GM21723 (cell line): ENCODE data around the gene B4GAT1.
"Not testable (repeated sequence)": the region's sequence is repeated elsewhere in the genome, so short reads cannot be mapped to it uniquely, and the experiment has no call there.

Source experiments
- ATAC-seq: cut with Tn5 transposase; IDR thresholded peaks from one replicate; pipeline ENCODE4 v1.9.1; 2021; ENCODE audit warnings: mild to moderate bottlenecking, moderate library complexity; ENCODE audit not compliant: unreplicated experiment

The B4GAT1 gene

DNA sequence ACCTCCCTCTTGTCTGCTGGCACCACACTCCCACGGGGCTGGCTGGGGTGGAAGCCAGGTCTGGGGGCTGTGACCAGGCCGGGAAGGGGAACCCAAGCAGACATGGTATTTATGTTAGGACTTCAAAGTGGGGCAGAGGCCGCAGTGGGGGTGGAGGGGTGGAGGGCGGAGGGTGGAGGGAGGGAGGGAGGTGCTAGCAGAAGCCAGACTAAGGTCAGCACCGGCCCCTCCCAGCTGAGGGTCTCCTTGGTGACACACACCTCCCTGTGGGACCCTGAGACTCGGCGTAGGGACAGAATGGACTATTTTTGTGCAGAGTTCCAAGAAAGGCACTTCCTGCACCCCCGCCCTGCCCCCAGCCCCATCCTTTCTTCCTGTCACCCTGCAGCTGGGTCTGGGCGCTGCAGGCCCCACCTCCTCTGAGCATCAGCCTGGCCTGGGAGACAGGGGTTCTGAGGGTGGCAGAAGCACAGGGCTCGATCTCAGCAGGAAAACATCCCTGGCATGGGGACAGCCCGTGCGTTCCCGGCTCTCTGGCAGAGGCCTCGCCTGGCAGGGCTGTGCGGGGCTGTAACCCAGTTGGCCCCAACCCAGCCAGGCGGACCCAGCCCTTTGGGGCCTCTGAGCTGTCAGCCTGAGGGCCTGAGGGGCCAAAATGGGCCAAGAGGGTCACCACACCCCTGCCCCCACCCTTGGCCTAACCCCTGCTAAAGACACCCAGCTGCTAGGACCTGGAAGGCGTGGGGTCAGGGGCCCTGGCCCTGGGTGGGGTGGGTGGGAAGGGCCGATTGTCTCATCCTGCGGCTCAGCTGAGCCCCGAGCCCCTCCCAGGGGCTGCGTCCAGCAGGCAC is 20.9 kb downstream of the B4GAT1 start:
- ATAC-seq: no peak

DNA sequence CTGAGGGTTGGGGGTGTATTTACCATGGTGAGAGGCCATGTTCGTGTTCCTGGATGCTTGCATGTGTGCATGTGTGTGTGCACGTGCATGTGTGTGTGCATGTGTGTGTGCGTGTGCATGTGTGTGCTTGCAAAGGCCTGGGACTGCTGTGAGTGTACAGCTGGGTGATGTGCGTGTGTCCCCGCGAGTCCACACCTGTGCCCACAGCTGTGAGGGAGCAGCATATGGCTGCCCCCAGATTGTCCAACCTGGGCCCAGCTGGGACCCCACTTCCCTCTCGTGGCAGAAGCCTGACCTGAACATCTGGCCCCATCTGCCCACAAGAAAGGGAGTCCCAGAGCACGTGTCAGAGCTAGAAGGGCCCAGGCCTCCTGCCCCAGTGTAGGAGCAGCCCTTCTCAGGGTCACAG is 22.2 kb downstream of the B4GAT1 start:
- no peak for ATAC-seq

DNA sequence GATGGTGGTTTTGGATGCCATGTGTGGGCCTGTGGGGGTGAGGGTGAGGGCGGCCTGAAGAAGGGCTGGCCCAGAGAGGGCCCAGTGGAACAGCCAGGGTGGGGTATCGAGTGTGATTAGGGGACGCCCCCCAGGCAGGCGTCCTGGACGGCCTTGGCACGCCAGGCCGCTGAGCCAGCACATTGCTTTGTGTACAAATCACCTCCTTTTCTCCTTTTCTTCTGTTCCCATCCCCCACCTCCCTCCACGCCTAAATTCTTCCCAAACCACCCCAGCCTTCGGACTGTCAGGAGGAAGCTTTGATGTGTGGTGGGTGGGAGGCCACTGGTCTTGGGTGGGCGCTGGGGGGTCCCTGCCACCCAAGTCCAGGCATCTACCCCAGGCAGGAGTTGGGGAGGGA is 22.8 kb downstream of the B4GAT1 start:
- ATAC-seq: no peak

DNA sequence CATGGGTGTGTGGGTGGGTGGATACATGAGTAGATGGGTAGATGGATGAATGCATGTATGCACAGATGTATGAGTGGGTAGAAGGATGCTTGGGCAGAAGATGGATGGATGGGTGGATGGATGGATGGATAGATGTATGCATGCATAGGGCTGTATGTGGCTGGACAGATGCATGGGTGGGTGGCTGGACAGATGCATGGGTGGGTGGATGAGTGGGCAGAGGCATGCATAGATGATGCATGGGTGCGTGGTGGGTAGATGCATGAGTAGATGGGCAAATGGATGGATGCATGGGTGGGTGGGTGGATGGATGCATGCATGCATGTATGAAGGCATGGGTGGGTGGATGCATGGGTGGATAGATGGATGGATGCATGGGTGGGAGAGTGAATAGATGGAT is 23.7 kb downstream of the B4GAT1 start:
- no peak for ATAC-seq

DNA sequence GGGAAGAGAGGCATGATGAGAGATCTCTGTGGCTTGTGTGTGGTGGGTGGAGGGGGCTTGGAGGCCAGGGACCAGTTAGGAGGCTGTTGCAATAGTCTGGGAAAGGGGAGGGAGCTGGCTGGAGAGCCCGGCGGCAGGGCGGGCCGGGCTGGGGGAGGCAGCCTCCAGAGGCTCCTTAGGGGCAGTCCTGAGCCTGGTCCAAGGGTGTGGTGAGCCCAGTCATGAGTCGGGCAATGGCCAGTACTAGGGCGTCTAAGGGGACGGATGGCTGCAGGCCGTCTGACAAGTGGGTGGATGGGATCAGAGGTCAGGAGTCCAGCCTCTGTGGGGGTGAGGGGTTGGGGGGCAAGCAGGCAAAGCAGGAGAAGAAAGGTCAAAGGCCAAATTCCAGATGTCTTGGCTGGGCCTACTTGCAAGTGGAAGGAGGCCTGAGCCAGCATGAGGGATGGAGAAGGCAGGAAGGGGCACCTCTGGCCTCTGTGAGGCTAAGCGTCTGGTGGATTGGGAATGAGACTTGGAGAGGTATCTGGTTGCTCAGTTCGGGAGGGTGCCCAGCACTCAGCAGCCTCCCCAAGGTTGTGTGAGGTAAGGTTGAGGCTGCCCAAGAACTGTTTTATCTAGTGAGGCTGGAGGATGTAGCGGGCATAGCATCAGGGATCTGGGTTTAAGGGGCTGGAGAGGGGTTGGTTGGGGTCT is 24.5 kb downstream of the B4GAT1 start:
- ATAC-seq: no peak

DNA sequence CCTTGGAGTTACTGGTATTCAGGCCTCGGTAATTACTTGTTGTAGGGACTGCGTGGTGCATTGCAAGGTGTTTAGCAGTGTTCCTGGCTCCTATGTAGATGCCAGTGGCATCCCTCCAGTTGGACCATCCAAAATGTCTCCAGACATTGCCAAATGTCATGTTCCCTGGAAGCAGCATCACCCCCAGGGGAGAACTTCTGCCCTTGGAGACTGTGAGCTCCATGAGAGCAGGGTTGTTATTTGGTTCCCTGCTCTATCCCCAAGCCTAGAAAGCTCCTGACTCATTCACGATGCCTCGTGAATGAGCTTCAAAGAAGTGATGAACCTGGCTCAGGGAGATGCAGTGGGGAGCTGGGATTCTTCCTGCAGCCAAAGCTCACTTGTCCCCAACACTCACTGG is 25.8 kb downstream of the B4GAT1 start:
- no peak for ATAC-seq

DNA sequence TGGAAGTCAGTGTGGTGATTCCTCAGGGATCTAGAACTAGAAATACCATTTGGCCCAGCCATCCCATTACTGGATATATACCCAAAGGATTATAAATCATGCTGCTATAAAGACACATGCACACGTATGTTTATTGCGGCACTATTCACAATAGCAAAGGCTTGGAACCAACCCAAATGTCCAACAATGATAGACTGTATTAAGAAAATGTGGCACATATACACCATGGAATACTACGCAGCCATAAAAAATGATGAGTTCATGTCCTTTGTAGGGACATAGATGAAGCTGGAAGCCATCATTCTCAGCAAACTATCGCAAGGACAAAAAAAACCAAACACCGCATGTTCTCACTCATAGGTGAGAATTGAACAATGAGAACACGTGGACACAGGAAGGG is 26.7 kb downstream of the B4GAT1 start:
- not testable (repeated sequence) for ATAC-seq

DNA sequence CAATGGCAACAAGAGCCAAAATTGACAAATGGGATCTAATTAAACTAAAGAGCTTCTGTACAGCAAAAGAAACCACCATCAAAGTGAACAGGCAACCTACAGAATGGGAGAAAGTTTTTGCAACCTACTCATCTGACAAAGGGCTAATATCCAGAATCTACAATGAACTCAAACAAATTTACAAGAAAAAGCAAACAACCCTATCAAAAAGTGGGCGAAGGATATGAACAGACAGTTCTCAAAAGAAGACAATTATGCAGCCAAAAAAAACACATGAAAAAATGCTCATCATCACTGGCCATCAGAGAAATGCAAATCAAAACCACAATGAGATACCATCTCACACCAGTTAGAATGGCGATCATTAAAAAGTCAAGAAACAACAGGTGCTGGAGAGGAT is 27.1 kb downstream of the B4GAT1 start:
- not testable (repeated sequence) for ATAC-seq

DNA sequence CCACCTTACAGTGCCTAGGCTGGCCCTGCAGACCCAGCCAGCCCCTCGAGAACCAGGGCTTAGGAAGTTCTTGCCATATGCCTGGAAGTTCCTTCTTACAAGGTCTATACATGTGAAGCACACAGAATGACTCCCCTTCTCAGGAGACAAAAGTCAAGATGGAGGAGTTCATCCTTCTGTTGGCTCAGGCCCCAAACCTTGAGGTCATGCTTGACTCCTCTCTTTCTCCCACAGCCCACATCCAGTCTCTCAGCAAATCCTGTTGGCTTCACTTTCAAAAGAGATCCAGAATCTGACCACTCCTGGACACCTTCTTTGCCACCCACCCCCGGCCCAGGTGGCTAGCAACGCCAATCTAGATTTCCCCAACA is 28.8 kb downstream of the B4GAT1 start:
- ATAC-seq: no peak

DNA sequence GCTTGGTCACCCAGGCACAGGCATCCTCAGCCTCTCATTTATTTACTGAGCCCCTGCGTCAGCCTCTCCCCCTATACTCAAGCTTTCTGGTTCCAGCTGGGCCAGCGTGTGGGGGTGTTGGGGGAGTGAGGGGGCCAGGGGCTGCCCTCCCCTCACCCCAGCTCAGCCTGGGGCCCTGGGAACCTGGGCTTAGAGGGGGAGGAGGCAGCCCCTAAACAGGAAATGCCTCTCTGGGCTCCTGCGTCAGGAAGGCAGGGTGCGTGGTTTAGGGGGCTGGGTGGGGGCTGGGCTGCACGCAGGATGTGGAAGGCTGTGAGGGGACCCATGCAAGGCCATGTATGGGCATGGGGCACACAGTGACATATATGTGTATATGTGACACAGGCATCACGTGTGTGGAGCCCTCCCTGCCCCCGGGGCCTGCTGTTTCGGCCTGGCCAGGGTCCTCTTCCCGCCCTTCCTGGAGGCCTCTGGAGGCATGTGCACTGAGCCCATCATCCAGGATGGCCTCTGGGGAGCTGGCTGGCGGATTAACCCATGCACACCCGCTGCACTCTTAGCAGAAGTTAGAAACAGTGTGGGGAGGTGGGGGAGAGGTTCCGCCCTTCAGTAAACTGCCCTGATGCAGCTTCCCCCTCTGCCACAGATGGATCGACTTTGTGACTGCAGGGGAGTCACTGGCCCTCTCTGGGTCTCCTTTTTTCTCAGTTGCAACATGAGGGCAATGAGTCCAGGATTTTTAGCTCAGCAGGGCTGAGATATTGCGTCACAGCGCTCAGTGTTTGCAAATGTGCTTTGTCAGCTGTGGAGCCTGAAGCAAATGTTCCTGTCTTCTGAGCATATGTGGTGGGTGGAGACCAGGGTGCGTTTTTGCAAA is 29.5 kb downstream of the B4GAT1 start:
- ATAC-seq: no peak

DNA sequence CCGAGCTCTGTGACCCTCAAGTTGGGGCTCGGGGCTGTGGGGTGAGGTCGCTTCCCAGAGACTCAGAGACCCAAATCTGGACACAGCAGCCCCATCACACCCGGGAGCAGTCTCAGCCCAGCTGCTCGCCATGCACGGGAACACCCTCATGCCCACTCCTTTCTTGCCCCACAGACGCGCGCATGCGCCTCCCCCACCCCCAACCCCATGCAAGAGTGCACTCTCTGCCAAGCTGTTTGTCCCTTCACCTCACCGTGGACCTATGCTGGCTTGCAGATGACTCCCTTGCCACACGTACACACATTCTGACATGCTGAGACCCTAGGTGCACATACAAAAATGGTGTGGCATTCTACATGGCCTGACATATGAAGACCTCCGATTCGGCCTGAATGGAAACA is 30.1 kb downstream of the B4GAT1 start:
- ATAC-seq: no peak

DNA sequence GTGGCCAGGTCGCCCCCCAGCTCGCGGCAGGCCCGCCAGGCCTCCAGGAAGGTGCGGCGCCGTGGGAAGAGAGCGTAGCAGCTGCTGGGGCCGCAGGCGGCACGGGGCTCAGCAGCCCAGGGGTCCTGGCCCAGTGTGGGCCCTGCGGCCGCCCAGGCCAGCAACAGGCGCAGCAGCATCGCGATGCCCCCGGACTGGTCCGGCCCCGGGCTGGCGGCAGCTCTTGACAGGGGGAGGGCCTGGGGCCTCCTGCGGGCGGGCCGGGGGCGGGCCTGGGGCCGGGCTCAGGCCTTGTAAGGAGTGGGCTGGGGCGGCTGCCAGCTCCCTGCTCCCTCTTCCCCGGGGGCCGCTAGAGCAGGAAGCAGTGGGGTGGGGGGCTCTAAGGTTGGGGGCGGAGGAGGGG is 30.6 kb downstream of the B4GAT1 start, which contains the start of gene CD248:
CD248 (minus strand) TSS at position 196 of the 403 bp plus-strand sequence; CDS start at position 179, 17 bp downstream.
- no peak for ATAC-seq

DNA sequence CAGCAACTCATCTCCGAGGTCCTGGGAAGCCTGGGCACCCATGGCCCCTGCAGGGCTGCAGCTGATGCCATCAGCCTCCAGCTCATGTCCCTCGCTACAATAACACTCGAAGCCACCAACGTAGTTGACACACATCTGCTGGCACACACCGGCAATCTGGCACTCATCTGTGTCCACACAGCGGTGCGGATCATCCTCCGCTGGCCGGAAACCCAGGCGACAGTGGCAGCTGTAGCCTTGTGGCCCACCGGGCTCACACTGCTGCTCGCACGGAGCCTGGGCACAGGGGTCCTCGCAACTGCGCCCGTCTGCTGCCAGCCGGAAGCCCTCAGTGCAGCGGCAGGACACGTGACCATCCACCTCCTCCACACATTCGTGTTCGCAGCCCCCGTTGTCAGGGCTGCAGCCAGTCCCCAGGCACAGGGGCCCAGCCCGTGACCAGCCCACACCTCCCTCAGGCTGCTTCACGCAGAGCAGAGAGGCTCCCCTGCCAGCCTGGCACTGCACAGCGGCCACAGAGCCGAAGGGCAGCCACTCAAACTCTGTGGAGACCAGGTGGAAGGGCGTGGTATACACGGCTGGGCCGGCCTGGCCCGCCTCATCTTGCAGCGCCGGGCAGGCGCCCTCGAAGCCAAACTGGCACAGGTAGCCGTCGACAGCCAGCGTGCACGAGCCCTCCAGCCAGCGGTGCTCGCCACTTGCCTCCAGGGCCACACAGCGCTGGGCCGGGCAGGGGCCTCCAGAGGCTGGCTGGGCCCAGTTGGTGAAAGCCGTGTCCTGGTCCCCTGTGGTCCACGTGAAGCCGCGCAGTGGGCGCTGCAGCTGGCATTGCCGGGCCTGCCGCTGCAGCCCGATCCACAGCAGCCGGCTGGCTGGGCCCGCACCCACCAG is 31.3 kb downstream of the B4GAT1 start:
- no peak for ATAC-seq

DNA sequence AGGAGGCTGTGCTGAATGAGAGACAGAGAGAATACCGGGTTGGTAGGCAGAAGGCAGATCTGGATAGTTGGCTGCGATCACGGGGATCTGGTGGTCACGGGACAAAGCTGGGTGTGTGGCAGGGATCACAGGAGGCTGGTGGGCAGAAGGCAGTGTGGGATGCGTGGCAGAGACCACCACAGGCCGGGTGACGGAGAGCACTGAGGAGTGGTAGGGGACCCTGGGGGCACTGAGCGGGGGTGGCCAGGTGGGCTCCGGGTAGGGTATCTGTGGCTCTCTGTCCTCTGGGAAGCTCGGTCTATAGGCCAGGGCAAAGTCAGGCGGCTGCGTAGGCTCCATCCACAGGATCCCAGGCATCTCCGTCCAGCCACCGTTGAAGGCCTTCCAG is 31.9 kb downstream of the B4GAT1 start:
- no peak for ATAC-seq

DNA sequence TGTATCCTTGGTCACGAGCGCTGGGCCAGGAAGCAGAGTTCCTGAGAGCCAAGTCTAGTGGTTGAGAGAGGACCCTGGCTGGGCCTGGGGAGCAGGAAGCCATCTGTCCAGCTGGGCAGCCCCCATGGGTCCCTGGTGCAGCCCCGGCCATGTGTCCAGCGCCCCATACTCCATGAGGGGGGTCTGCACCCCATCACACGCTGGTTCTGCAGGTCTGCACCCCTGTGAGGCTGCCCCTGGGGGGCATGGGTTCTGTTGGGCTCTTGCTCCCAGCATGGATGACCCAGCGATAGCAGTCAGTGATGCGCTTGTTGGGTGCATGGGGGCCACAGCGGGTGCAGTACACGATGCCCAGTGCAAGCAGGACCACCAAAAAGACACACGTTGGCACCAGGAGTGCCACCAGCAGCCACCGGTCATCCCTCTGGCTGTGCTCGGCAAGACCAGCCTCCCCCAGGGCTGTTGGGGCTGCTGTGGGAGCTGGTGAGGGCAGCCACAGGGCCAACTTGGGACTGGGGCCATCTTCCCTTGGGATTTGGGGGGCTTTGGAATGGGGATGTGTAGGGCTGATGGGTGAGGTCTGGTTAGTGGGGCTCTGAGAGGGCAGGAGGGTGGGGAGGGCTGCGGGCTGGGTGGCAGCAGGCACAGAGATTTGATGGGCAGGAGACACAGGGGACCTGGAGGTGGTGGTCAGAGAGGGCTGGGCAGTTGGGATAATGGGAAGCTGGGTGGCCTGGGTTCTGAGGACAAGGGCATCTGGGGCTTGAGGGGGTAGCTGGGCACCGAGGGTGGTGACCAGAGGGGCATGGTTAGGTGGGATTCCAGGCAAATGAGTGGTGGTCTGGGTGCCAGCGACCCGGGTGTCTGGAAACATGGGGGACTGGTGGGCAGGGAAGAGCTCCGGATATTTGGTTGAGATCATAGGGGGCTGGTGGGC is 32.6 kb downstream of the B4GAT1 start:
- no peak for ATAC-seq

DNA sequence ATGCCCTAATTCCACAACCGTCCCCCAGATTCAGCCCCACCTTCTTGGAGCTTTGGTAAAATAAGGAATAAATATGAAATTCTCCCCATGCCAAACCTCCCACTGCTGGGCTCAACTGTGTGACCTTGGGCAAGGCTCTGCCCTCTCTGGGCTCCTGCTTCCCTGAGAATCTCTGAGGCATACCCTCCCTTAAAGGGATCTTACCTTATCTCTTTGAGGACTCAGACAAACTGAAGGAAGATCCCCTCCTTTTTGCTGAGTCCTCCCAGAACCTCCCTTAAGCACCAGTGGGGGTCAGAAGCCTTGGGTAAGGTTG is 33.3 kb downstream of the B4GAT1 start:
- no peak for ATAC-seq

DNA sequence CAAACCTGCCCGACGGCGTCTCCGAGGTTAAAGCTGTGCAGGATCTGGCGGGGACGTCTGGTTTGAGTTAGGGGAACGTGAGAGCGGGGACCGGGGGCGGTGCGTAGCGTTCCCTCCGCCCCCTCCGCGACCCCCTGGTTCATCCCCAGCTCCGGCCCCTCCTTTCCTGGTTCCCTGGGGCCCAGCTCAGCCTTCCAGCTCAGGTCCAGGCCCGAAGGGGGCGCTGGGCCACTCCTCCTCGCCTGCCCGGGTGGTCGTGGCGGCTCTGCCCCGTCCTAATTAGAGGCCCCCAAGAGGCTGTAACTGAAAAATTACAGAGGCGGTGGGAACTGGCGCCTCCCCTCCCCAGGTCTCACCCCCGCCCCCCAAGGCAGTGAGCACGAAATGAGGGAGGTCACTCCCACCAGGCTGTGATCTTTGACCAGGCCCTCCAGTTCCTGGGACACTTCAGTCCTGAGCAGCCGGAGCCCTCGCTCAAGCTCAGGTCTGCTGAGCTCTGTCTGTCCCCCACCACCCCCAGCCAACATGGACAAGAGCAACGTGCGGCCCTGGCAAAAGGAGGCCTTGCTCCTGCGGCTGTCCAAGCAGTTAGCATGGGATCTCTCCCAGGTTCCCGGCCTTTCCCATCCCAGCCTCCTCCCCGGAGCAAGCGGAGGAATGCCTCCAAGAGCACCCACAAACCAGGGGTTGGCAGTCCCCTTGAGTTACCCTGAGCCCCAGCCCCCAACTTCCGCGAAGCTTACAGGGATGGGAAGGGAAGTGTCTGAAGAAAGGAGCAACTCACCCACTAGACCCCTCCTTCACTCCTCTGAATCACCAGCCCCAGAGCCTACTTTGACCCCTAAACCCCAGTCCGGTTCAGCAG is 33.9 kb downstream of the B4GAT1 start:
- no peak for ATAC-seq

DNA sequence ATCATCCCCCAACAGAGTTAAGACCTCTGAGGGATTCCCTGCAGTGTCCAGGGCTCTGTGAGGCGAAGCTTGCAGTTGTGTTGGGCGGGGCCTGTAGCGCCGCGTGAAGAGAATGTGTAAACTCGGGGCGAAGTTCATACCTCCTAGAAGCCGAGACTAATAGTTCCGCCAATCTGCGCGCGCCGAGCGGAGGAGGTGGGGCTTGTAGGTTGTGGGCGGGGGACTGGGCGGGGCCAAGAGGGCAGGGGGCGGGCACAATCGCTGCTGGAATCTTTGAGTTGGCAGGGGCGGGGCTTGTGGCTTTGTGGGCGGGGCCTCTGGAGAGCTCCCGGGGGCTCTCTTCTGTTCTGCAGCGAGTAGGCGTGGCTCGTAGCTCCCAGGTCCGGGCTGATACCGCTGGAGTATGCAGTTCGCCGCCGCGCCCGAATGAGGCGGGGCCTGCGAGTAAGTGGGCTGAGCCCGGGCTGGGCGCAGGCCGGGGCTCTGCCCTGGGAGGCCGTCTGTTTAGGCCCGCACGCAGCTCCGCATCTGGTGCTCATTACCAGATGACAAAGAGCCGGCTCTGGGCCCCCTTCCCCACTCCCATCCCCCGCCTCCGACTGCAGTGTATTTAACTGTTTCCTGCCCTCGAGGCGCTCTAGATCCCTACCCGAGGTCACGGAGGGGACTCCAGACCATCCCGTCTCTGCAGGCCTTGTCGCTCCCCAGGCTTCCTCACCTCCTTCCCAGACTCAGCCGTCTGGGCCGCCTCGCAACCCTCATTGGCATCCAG is 34.7 kb downstream of the B4GAT1 start:
- peak; percentile 71 for ATAC-seq
